K562 (cell line): ENCODE measurements around the gene PRCC. TPM values are rescaled to one million over a fixed set of nuclear protein-coding genes. Genes with fewer than 3 reads are reported as not detected.
A peak's percentile ranks its signal among the peaks of the same experiment; 100 is the strongest.

ENCODE experiments used
- BRCA1 ChIP-seq, 2 experiments: fragments of 450-650 bp in 1 of 2; sonication (generic) in 1 of 2; formaldehyde crosslinking in 1 of 2; IDR thresholded peaks; 2 replicates each; pipeline versions ENCODE4 v1.5.0 to v1.6.1; 2017 to 2020; ENCODE audit warnings: mild to moderate bottlenecking in 1 of 2, missing genetic modification reagents in 1 of 2
- CBFB ChIP-seq: sonication (generic); formaldehyde crosslinking; IDR thresholded peaks from 2 replicates; pipeline ENCODE4 v1.4.0; 2020; ENCODE audit warnings: mild to moderate bottlenecking, missing genetic modification reagents
- CHD2 ChIP-seq: IDR thresholded peaks from 2 replicates; pipeline ENCODE4 v1.6.1; 2011; ENCODE audit warnings: low read depth, low read length
- GTF2B ChIP-seq: IDR thresholded peaks from 2 replicates; pipeline ENCODE4 v1.6.1; 2011; ENCODE audit not compliant: insufficient read length; ENCODE audit errors: extremely low read depth
- HNRNPL ChIP-seq: fragments of 200-400 bp; formaldehyde crosslinking; IDR thresholded peaks from 2 replicates; pipeline ENCODE4 v1.6.1; 2017; ENCODE audit warnings: low read depth, mild to moderate bottlenecking, low read length
- JUND ChIP-seq, 2 experiments: IDR thresholded peaks; 2 replicates in 1 of 2; 3 replicates in 1 of 2; pipeline ENCODE4 v1.6.1; 2011; ENCODE audit warnings: borderline replicate concordance in 2 of 2, low read depth in 2 of 2, low read length in 2 of 2, improper control_type of control experiment in 1 of 2, missing biosample characterization in 1 of 2, missing genetic modification characterization in 1 of 2, missing genetic modification reagents in 1 of 2
- KHSRP ChIP-seq: fragments of 450-650 bp; IDR thresholded peaks from 2 replicates; pipeline ENCODE4 v1.6.1; 2017
- KLF10 ChIP-seq: fragments of 250-450 bp; sonication (Bioruptor Pico); IDR thresholded peaks from 2 replicates; pipeline ENCODE4 v1.6.1; 2021; ENCODE audit warnings: matching md5 sums
- NKRF ChIP-seq: fragments of 450-650 bp; IDR thresholded peaks from 2 replicates; pipeline ENCODE4 v1.6.1; 2016; ENCODE audit warnings: borderline replicate concordance
- RFX7 ChIP-seq: fragments of 250-450 bp; sonication (Bioruptor Pico); IDR thresholded peaks from 2 replicates; pipeline ENCODE4 v1.5.1; 2021; ENCODE audit warnings: mild to moderate bottlenecking
- SMAD1 ChIP-seq: fragments of 150-350 bp; IDR thresholded peaks from 2 replicates; pipeline ENCODE4 v1.6.1; 2014; ENCODE audit warnings: low read length, low read depth; ENCODE audit not compliant: partially characterized antibody
- SNIP1 ChIP-seq: fragments of 450-650 bp; IDR thresholded peaks from 2 replicates; pipeline ENCODE4 v1.7.1; 2017; ENCODE audit warnings: low read depth, mild to moderate bottlenecking
- SRSF3 ChIP-seq: fragments of 200-400 bp; formaldehyde crosslinking; IDR thresholded peaks from 2 replicates; pipeline ENCODE4 v1.6.1; 2016; ENCODE audit warnings: mild to moderate bottlenecking, low read length, moderate library complexity; ENCODE audit not compliant: insufficient read depth
- TAF15 ChIP-seq: fragments of 200-400 bp; formaldehyde crosslinking; IDR thresholded peaks from 2 replicates; pipeline ENCODE4 v1.6.1; 2017; ENCODE audit warnings: mild to moderate bottlenecking, low read depth, low read length, moderate library complexity
- TCF7 ChIP-seq: sonication (generic); IDR thresholded peaks from 2 replicates; pipeline ENCODE4 v1.6.1; 2016; ENCODE audit warnings: antibody characterized with exemption, borderline replicate concordance
- TRIM25 ChIP-seq: fragments of 450-650 bp; IDR thresholded peaks from 2 replicates; pipeline ENCODE4 v1.7.0; 2016; ENCODE audit warnings: borderline replicate concordance
- YY1 ChIP-seq, 3 experiments: IDR thresholded peaks; 2 replicates each; pipeline ENCODE4 v1.6.1; 2011; ENCODE audit warnings: low read length in 2 of 3, mild to moderate bottlenecking in 2 of 3, moderate library complexity in 2 of 3, borderline replicate concordance in 1 of 3, control low read depth in 1 of 3, low read depth in 1 of 3; ENCODE audit not compliant: insufficient read depth in 3 of 3, insufficient replicate concordance in 2 of 3, control insufficient read depth in 1 of 3, insufficient read length in 1 of 3; ENCODE audit errors: extremely low read depth in 1 of 3
- ZNF197 ChIP-seq: fragments of 200-800 bp; sonication (Bioruptor generic); IDR thresholded peaks from 2 replicates; pipeline ENCODE4 v1.6.1; 2016; ENCODE audit warnings: low read depth, missing genetic modification characterization, missing compliant biosample characterization
- ZNF512 ChIP-seq: IDR thresholded peaks from 2 replicates; pipeline ENCODE4 v1.6.1; 2016; ENCODE audit warnings: missing genetic modification characterization, missing compliant biosample characterization
- ZNF57 ChIP-seq: fragments of 450-650 bp; formaldehyde crosslinking; IDR thresholded peaks from 2 replicates; pipeline ENCODE4 v1.4.0; 2020; ENCODE audit warnings: mild to moderate bottlenecking, moderate library complexity
- ZNF583 ChIP-seq: fragments of 250-450 bp; sonication (Bioruptor Pico); IDR thresholded peaks from 2 replicates; pipeline ENCODE4 v1.4.0; 2020
- polyA plus RNA-seq, 8 experiments: library from polyadenylated mRNA; depleted of rRNA in 4 of 8; stranded (reverse) in 5 of 8; unstranded in 3 of 8; fragments of >200 nt; fragmentation: Nextera tagmentation in 2 of 8; fragmentation: Illumina TruSeq in 1 of 8; extraction: Ambion mirVana in 2 of 8; extraction: Trizol in 1 of 8; gene quantifications; 2 replicates each; pipeline versions ENCODE4 v1.2.1 to v1.2.3, GENCODE V29; 2011 to 2014; ENCODE audit warnings: inconsistent platforms in 1 of 8, missing spikeins in 1 of 8
- total RNA-seq, 7 experiments: library from RNA; depleted of rRNA in 6 of 7; stranded (reverse); fragments of >200 nt in 6 of 7; fragmentation: Illumina TruSeq in 2 of 7; extraction: Trizol in 2 of 7; gene quantifications; 2 replicates each; pipeline versions ENCODE4 v1.2.1 to v1.2.3, GENCODE V29; 2011 to 2021; ENCODE audit warnings: low replicate concordance in 1 of 7

Gene PRCC
- total and polyA plus RNA-seq, 9 of the 15 experiments (the other 6 are each of a cell fraction or from before 2014, with no cell fraction given): 23.9 to 201 (median 41.1) TPM

GRCh38 chr1:156740741-156741480 is 26.4 kb upstream of the PRCC start, which contains the start of gene MRPL24 (continued):
- TF ChIP-seq TRIM25 (no peak), GTF2B (no peak), HNRNPL (no peak), TAF15 (no peak), TCF7 (0 out of 2 replicates have a peak, but pooled peaks have one; percentile 15), SRSF3 (no peak), YY1 (IDR thresholded peaks at IDR 0.05; ENCODE audit: borderline replicate concordance in 1 of 3, control insufficient read depth in 1 of 3, extremely low read depth in 1 of 3, insufficient read depth in 3 of 3, insufficient read length in 1 of 3, insufficient replicate concordance in 2 of 3, low read depth in 1 of 3, low read length in 2 of 3) (peak; percentile 55 to 92 (median 91)), RFX7 (CRISPR knock-in tag) (no peak), ZNF197 (CRISPR knock-in tag) (peak; percentile 94), KHSRP (no peak), CHD2 (peak; percentile 72), ZNF57 (CRISPR knock-in tag) (no peak), BRCA1 (IDR thresholded peaks at IDR 0.05) (no peak), BRCA1 (CRISPR knock-in tag; IDR thresholded peaks at IDR 0.05) (0 out of 2 replicates have a peak, but pooled peaks have one; percentile 55), KLF10 (CRISPR knock-in tag) (no peak), ZNF583 (CRISPR knock-in tag) (no peak), SNIP1 (no peak), ZNF512 (tag) (no peak), CBFB (CRISPR knock-in tag) (no peak), SMAD1 (no peak), NKRF (peak; percentile 98), JUND (IDR thresholded peaks at IDR 0.05; ENCODE audit: borderline replicate concordance, low read depth, low read length) (peak; percentile 73), JUND (tag; IDR thresholded peaks at IDR 0.05; ENCODE audit: borderline replicate concordance, low read depth, low read length) (peak; percentile 76; the same call in 2 of the 3 replicates)
